ENCODE results near the gene CDK2AP2.
"Not testable (repeated sequence)": the region's sequence is repeated elsewhere in the genome, so short reads cannot be mapped to it uniquely, and the experiment has no call there.

DNA sequence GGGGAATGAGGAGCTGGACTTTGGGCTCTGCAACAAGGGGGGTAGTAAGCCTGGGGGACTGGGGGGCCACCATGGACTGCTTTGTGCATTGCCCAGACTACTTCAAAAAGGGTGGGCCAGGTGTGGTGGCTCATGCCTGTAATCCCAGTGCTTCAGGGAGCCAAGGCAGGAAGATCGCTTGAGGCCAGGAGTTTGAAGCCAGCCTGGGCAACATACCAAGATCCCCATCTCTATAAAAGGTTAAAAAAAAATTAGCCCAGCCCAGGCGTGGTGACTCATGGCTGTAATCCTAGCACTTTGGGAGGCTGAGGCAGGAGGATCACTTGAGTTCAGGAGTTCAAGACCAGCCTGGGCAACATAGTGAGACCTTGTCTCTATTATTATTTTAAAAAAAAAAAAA lies 42.4 kb downstream of the CDK2AP2 start:
- not testable (repeated sequence) for TF ChIP-seq EZH2 (IDR thresholded peaks at IDR 0.05; ENCODE audit: borderline replicate concordance, insufficient read depth, low read depth, low read length, poor library complexity, severe bottlenecking)
- TF ChIP-seq, protein P1, sequence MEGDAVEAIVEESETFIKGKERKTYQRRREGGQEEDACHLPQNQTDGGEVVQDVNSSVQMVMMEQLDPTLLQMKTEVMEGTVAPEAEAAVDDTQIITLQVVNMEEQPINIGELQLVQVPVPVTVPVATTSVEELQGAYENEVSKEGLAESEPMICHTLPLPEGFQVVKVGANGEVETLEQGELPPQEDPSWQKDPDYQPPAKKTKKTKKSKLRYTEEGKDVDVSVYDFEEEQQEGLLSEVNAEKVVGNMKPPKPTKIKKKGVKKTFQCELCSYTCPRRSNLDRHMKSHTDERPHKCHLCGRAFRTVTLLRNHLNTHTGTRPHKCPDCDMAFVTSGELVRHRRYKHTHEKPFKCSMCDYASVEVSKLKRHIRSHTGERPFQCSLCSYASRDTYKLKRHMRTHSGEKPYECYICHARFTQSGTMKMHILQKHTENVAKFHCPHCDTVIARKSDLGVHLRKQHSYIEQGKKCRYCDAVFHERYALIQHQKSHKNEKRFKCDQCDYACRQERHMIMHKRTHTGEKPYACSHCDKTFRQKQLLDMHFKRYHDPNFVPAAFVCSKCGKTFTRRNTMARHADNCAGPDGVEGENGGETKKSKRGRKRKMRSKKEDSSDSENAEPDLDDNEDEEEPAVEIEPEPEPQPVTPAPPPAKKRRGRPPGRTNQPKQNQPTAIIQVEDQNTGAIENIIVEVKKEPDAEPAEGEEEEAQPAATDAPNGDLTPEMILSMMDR (IDR thresholded peaks at IDR 0.05) = not testable (repeated sequence)
